Stomach (tissue), 9 donors: ENCODE measurements around the gene CARS1. TPM values are rescaled to one million over a fixed set of nuclear protein-coding genes. Genes with fewer than 3 reads are reported as not detected.

Source experiments
- DNase-seq, 2 donors: peaks; one replicate each; pipeline versions ENCODE4 v3.0.0 to v3.0.0-alpha.2; 2013 to 2019
- H3K27ac ChIP-seq, 5 donors: fragments of 200-600 bp in 4 of 5; sonication (generic) in 4 of 5; one replicate each; pipeline ENCODE4 v1.5.1; 2013 to 2019; ENCODE audit warnings: mild to moderate bottlenecking in 1 of 5, moderate library complexity in 1 of 5
- H3K27me3 ChIP-seq, 3 donors: fragments of 200-600 bp; sonication (generic); one replicate each; pipeline ENCODE4 v1.5.1; 2017 to 2019; ENCODE audit warnings: mixed run types in 1 of 3
- H3K36me3 ChIP-seq, 4 donors: fragments of 200-600 bp; sonication (generic); 1 replicate in 3 of 4; 2 replicates in 1 of 4; pipeline ENCODE4 v1.5.1; 2016 to 2019
- H3K4me1 ChIP-seq, 4 donors: fragments of 200-600 bp; sonication (generic); one replicate each; pipeline ENCODE4 v1.5.1; 2016 to 2019
- H3K4me3 ChIP-seq, 4 donors: fragments of 200-600 bp; sonication (generic) in 3 of 4; one replicate each; pipeline ENCODE4 v1.5.1; 2016 to 2019; ENCODE audit warnings: mild to moderate bottlenecking in 1 of 4
- H3K9me3 ChIP-seq, 4 donors: fragments of 200-600 bp; sonication (generic); one replicate each; pipeline ENCODE4 v1.5.1; 2016 to 2019
- EP300 ChIP-seq: sonication (generic); formaldehyde crosslinking; IDR thresholded peaks from one replicate; pipeline ENCODE4 v1.6.1; 2017; ENCODE audit warnings: antibody characterized with exemption
- POLR2A ChIP-seq, 4 donors: fragments of 450-650 bp; IDR thresholded peaks; one replicate each; pipeline ENCODE4 v1.6.1; 2016; ENCODE audit warnings: antibody characterized with exemption in 4 of 4, control low read depth in 2 of 4, mild to moderate bottlenecking in 1 of 4, moderate library complexity in 1 of 4
- POLR2AphosphoS5 ChIP-seq, 3 donors: sonication (generic); formaldehyde crosslinking; IDR thresholded peaks; one replicate each; pipeline ENCODE4 v1.6.1; 2016; ENCODE audit warnings: antibody characterized with exemption in 3 of 3
- WGBS, 5 donors: extraction: QIAGEN DNeasy Blood & Tissue Kit in 3 of 5; methylation state at CpG; one replicate each; pipeline versions ENCODE4 v1.1.5 to v1.1.7; 2013 to 2018; 5-methylcytosine and 5-hydroxymethylcytosine counted together
- intact Hi-C: fragments of 100-400 bp; cut with DNase I; formaldehyde crosslinking; loops from one replicate; pipeline ENCODE4 v1.15.1; 2023; ENCODE audit warnings: low total_unique reads
- polyA plus RNA-seq, 3 donors: library from polyadenylated mRNA; stranded (reverse); fragments of 200-250 nt; gene quantifications; one replicate each; pipeline ENCODE4 v1.2.3, GENCODE V29; 2013
- total RNA-seq, 5 donors: library from RNA; depleted of rRNA; stranded (reverse); fragments of >200 nt; gene quantifications; one replicate each; pipeline versions ENCODE4 v1.1.0 to v1.2.3, GENCODE V29; 2014 to 2016
- TF ChIP-seq, protein P1 (sequence below), 7 experiments: fragments of 450-650 bp in 4 of 7; fragments of 200-600 bp in 3 of 7; sonication (generic) in 3 of 7; IDR thresholded peaks; one replicate each; pipeline ENCODE4 v1.5.1; 2016 to 2019; ENCODE audit warnings: antibody characterized with exemption in 7 of 7, control low read depth in 2 of 7, mild to moderate bottlenecking in 1 of 7
- donor health status: healthy with polysubstance abuse.
- donor health status: Bipolar disorder and iron deficiency.
- donor health status: healthy.

CARS1 gene
- total and polyA plus RNA-seq, 8 donors, result 25.2 to 54.2 (median 41.8) TPM

DNA sequence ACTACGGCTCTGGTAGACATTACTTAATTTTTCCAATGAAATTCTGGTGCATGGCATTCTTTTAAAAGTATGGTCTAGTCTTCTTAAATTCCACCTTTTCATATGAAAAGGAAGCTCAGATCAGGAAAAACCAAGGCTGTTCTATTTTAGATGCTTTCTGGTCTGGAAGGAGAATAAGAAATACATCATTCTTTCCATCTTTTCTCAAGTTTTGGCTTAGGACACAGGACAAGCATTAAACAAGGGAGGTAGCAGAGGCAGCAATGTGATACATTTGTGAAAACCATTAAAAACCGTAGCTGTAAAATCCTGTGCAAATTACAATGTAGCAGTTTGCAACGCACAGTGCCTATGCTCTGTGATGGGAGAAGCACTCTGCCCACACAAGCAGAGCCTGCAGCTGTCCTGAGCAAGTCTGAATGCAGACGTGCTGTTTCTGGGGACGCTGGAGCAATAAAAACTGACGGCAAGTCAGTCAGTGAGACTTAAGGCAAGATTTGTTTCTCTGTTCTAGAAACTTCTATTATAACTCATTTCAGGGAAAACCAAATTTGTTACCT is 88.8 kb downstream of the CARS1 start:
- 75 to 82% (median 81%) methylated on average over 6 of the region's 6 CpGs for WGBS, 5 donors
- no peak overlapping the region for H3K27ac ChIP-seq
- H3K36me3 ChIP-seq, result peaks cover 87 to 100% (median 100%) of the 10 kb centered on the region in 4 donors
- no peaks in the 10 kb centered on the region for H3K9me3 ChIP-seq
- TF ChIP-seq POLR2AphosphoS5 (IDR thresholded peaks at IDR 0.05), result no peak
- no peak for TF ChIP-seq EP300
- TF ChIP-seq, protein P1, sequence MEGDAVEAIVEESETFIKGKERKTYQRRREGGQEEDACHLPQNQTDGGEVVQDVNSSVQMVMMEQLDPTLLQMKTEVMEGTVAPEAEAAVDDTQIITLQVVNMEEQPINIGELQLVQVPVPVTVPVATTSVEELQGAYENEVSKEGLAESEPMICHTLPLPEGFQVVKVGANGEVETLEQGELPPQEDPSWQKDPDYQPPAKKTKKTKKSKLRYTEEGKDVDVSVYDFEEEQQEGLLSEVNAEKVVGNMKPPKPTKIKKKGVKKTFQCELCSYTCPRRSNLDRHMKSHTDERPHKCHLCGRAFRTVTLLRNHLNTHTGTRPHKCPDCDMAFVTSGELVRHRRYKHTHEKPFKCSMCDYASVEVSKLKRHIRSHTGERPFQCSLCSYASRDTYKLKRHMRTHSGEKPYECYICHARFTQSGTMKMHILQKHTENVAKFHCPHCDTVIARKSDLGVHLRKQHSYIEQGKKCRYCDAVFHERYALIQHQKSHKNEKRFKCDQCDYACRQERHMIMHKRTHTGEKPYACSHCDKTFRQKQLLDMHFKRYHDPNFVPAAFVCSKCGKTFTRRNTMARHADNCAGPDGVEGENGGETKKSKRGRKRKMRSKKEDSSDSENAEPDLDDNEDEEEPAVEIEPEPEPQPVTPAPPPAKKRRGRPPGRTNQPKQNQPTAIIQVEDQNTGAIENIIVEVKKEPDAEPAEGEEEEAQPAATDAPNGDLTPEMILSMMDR (IDR thresholded peaks at IDR 0.05), result no peak
- no peak for TF ChIP-seq POLR2A (IDR thresholded peaks at IDR 0.05)
- H3K27me3 ChIP-seq, result no peaks in the 10 kb centered on the region
- no peak overlapping the region for H3K4me3 ChIP-seq
- H3K4me1 ChIP-seq, result no peaks in the 10 kb centered on the region
- intact Hi-C loops, result no loop called here
- DNase-seq, result no peak

DNA sequence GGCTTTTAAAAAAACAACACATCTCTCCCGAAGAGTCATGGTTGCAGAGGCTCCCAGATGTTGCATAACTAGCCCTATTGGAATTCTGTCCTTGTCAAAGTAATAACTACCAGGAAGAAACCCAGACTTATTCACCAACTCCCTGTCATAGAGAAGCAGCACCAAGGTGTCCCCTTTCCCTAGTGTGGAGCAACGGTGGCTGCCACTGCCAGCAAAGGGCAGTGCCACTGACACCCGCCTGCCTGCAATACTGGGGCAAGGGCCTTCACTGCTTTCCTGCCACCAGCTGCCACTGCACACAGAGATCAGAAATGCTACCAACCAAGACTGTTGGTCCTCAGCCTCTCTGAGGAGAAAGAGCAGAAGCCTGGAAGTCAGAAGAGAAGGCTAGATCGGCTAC is 92.4 kb downstream of the CARS1 start:
- H3K27me3 ChIP-seq, result no peaks in the 10 kb centered on the region
- no peak for DNase-seq
- no peak for TF ChIP-seq POLR2AphosphoS5 (IDR thresholded peaks at IDR 0.05)
- no peak for TF ChIP-seq POLR2A (IDR thresholded peaks at IDR 0.05)
- TF ChIP-seq EP300, result no peak
- TF ChIP-seq, protein P1 (IDR thresholded peaks at IDR 0.05), result no peak
- no peak overlapping the region for H3K4me3 ChIP-seq
- 79 to 86% (median 81%) methylated on average over 4 of the region's 4 CpGs for WGBS, 5 donors
- H3K9me3 ChIP-seq, result no peaks in the 10 kb centered on the region
- no peaks in the 10 kb centered on the region for H3K4me1 ChIP-seq
- intact Hi-C loops, result no loop called here
- H3K36me3 ChIP-seq, result peaks cover 76 to 100% (median 99%) of the 10 kb centered on the region in 4 donors
- no peak overlapping the region for H3K27ac ChIP-seq

DNA sequence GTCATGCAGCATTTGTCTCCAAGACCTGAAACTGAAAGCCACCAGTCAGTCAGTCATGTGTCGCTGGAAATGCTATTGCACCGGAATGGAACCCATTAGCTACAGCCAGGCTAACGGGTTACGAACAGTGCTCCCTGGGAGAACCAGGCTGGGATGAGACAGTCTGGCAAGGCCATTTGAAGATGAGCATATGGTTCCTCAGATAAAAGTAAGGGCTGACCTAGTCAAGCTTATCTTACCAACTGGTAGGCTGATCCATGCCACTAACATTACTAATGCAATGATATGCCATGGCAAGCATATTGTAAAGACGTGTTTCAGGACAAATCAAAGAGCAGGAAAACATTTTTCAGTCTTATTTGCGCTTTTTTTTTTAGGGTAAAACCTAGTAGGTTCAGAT is 93.5 kb downstream of the CARS1 start:
- no peak overlapping the region for H3K4me3 ChIP-seq
- no peak overlapping the region for H3K27ac ChIP-seq
- TF ChIP-seq POLR2AphosphoS5 (IDR thresholded peaks at IDR 0.05) (no peak), POLR2A (IDR thresholded peaks at IDR 0.05) (no peak), EP300 (no peak)
- TF ChIP-seq, protein P1 (IDR thresholded peaks at IDR 0.05), result no peak
- peaks cover 73 to 100% (median 99%) of the 10 kb centered on the region in 4 donors for H3K36me3 ChIP-seq
- intact Hi-C loops, result no loop called here
- WGBS, 5 donors, result 86 to 97% (median 96%) methylated on average over 6 of the region's 6 CpGs
- no peaks in the 10 kb centered on the region for H3K27me3 ChIP-seq
- no peak for DNase-seq
- no peaks in the 10 kb centered on the region for H3K4me1 ChIP-seq
- no peaks in the 10 kb centered on the region for H3K9me3 ChIP-seq

DNA sequence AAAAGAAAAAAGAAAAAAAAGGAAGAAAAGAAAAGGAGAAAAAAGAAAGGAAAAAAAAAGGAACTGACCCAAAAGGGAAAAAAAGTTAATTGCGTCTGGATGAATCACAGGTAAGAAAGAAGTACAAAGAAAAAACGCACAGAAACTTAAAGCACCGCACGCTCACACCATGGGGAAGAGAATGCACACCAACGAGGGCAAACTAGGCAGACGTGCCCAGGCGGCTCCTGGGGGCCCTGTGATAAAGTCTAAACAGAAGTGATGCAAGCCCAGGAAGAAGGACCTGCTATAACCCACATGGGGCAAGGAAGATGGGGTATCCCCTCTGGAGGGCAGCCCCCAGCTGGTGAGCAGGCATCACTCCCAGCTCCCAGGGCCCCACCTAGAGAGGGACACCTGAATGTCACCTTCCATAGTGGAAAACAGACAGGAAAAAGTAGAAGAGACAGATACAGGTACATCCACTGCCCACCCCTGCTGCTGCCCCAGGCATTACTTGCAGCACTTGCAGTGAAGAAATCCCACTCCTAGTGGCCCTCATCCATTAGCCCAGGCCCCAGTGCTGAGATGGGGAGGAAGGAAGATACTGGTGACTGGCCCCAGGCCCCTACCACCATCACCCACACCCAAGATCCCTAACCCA is 94.0 kb downstream of the CARS1 start:
- intact Hi-C loops, result no loop called here
- no peaks in the 10 kb centered on the region for H3K4me1 ChIP-seq
- H3K27ac ChIP-seq, result no peak overlapping the region
- peaks cover 73 to 100% (median 99%) of the 10 kb centered on the region in 4 donors for H3K36me3 ChIP-seq
- WGBS, 5 donors, result 68 to 85% (median 82%) methylated on average over 7 of the region's 7 CpGs
- no peaks in the 10 kb centered on the region for H3K9me3 ChIP-seq
- TF ChIP-seq, protein P1 (IDR thresholded peaks at IDR 0.05), result no peak
- TF ChIP-seq POLR2AphosphoS5 (IDR thresholded peaks at IDR 0.05), result no peak
- no peak for TF ChIP-seq EP300
- no peak for TF ChIP-seq POLR2A (IDR thresholded peaks at IDR 0.05)
- no peak overlapping the region for H3K4me3 ChIP-seq
- DNase-seq, result no peak
- H3K27me3 ChIP-seq, result no peaks in the 10 kb centered on the region
